ENCODE measurements around the gene RPS14.

- no peak for TF ChIP-seq CTCF (IDR thresholded peaks at IDR 0.05; ENCODE audit: control extremely low read depth in 1 of 3, insufficient read depth in 1 of 3, low read depth in 1 of 3, low read length in 3 of 3)
- TF ChIP-seq CHD2 (IDR thresholded peaks at IDR 0.05; ENCODE audit: low read length), result no peak
- no peak for TF ChIP-seq POLR2A (IDR thresholded peaks at IDR 0.05; ENCODE audit: control extremely low read depth in 1 of 2, low read depth in 2 of 2, low read length in 2 of 2)
- no peak for TF ChIP-seq EP300 (IDR thresholded peaks at IDR 0.05; ENCODE audit: borderline replicate concordance in 1 of 2, low read depth in 2 of 2, low read length in 2 of 2)
- no peak for TF ChIP-seq ATF3 (IDR thresholded peaks at IDR 0.05; ENCODE audit: insufficient read depth, low read depth, low read length)
- TF ChIP-seq YY1 (IDR thresholded peaks at IDR 0.05; ENCODE audit: low read depth, low read length), result no peak
- TF ChIP-seq POLR2AphosphoS5 (IDR thresholded peaks at IDR 0.05; ENCODE audit: low read depth, low read length), result no peak
- TF ChIP-seq SUZ12 (IDR thresholded peaks at IDR 0.05; ENCODE audit: low read length), result no peak
- TF ChIP-seq EZH2 (IDR thresholded peaks at IDR 0.05; ENCODE audit: low read depth, low read length, severe bottlenecking), result no peak
- TF ChIP-seq MAX (IDR thresholded peaks at IDR 0.05), result no peak
- no peak for TF ChIP-seq JUN (IDR thresholded peaks at IDR 0.05; ENCODE audit: low read depth, low read length)
- no peak for TF ChIP-seq SP1 (IDR thresholded peaks at IDR 0.05; ENCODE audit: low read depth, low read length)
Measured at GRCh38 chr5:150498971-150499370, 49.4 kb upstream of the RPS14 start.
